Cardiac muscle cell (in vitro differentiated cells and primary cell): ENCODE results near the gene ZNF91. TPM values are rescaled to one million over a fixed set of nuclear protein-coding genes. Genes with fewer than 3 reads are reported as not detected.

ENCODE experiments used
- DNase-seq, 2 donors: peaks; one replicate each; pipeline versions ENCODE4 v3.0.0 to v3.0.0-alpha.2; 2010 to 2017; ENCODE audit warnings: low read depth in 1 of 2, low spot score in 1 of 2
- H3K27ac ChIP-seq: fragments of 200-600 bp; sonication (generic); 2 replicates; pipeline ENCODE4 v1.5.1; 2016
- H3K27me3 ChIP-seq: fragments of 200-600 bp; sonication (generic); 2 replicates; pipeline ENCODE4 v1.6.0; 2016; ENCODE audit warnings: control low read depth
- H3K36me3 ChIP-seq: fragments of 200-600 bp; sonication (generic); 2 replicates; pipeline ENCODE4 v1.5.1; 2016; ENCODE audit warnings: control low read depth
- H3K4me1 ChIP-seq: fragments of 200-600 bp; sonication (generic); 2 replicates; pipeline ENCODE4 v1.8.1; 2017; ENCODE audit warnings: low read depth, mild to moderate bottlenecking, mixed run types
- H3K4me3 ChIP-seq: fragments of 200-600 bp; sonication (generic); 2 replicates; pipeline ENCODE4 v1.5.1; 2016; ENCODE audit warnings: mild to moderate bottlenecking
- H3K9me3 ChIP-seq: fragments of 200-600 bp; sonication (generic); 2 replicates; pipeline ENCODE4 v1.5.1; 2017; ENCODE audit warnings: low read depth, mild to moderate bottlenecking, control low read depth
- CTCF ChIP-seq: IDR thresholded peaks from 2 replicates; pipeline ENCODE4 v1.5.1; 2012; ENCODE audit warnings: low read depth, mild to moderate bottlenecking, low read length
- polyA plus RNA-seq: library from polyadenylated mRNA; unstranded; fragments of >200 nt; fragmentation: Nextera tagmentation; extraction: Ambion mirVana; gene quantifications from 2 replicates; pipeline ENCODE4 v1.2.1, GENCODE V29; 2016
- total RNA-seq: library from RNA; depleted of rRNA; stranded (reverse); fragments of >200 nt; gene quantifications from 2 replicates; pipeline ENCODE4 v1.2.3, GENCODE V29; 2016

Gene ZNF91
- total RNA-seq (52.6 and 78.7 TPM in 2 replicates), polyA plus RNA-seq (30.1 and 49.5 TPM in 2 replicates)

- DNase-seq: peak; percentile 97
These were observed at the start of gene ZNF91 for GRCh38 chr19:23395041-23395721. Gene ZNF91 (minus strand): TSS chr19:23395471. CDS start chr19:23395354, 117 bp downstream.

GRCh38 chr19:23440791-23441190, 45.5 kb upstream of the ZNF91 start:
- DNase-seq: peak in 1 of 2 donors; percentile 0
- Histone ChIP-seq H3K4me1 (no peaks in the 10 kb centered on the region), H3K27me3 (no peaks in the 10 kb centered on the region), H3K27ac (no peak overlapping the region), H3K4me3 (no peak overlapping the region), H3K36me3 (no peaks in the 10 kb centered on the region), H3K9me3 (no peaks in the 10 kb centered on the region)
- TF ChIP-seq CTCF: peak; percentile 27

More at GRCh38 chr19:23395041-23395721, at the start of gene ZNF91:
- Histone ChIP-seq H3K4me1 (peaks cover 17% of the 10 kb centered on the region), H3K9me3 (no peaks in the 10 kb centered on the region), H3K27me3 (no peaks in the 10 kb centered on the region), H3K36me3 (no peaks in the 10 kb centered on the region), H3K27ac (peak within 1 kb of the TSS; percentile 99), H3K4me3 (peak within 1 kb of the TSS; percentile 84)
- TF ChIP-seq CTCF: no peak

GRCh38 chr19:23440207-23440606, 44.9 kb upstream of the ZNF91 start:
- Histone ChIP-seq H3K27ac (no peak overlapping the region), H3K27me3 (no peaks in the 10 kb centered on the region), H3K4me1 (no peaks in the 10 kb centered on the region), H3K36me3 (no peaks in the 10 kb centered on the region), H3K4me3 (no peak overlapping the region), H3K9me3 (no peaks in the 10 kb centered on the region)
- no peak for TF ChIP-seq CTCF
- no peak for DNase-seq

GRCh38 chr19:23439623-23440022, 44.4 kb upstream of the ZNF91 start:
- TF ChIP-seq CTCF: no peak
- Histone ChIP-seq H3K27me3 (no peaks in the 10 kb centered on the region), H3K4me3 (no peak overlapping the region), H3K9me3 (no peaks in the 10 kb centered on the region), H3K4me1 (no peaks in the 10 kb centered on the region), H3K27ac (no peak overlapping the region), H3K36me3 (no peaks in the 10 kb centered on the region)
- DNase-seq: no peak

- Histone ChIP-seq H3K9me3 (no peaks in the 10 kb centered on the region), H3K4me3 (no peak overlapping the region), H3K27me3 (no peaks in the 10 kb centered on the region), H3K36me3 (no peaks in the 10 kb centered on the region), H3K27ac (no peak overlapping the region), H3K4me1 (no peaks in the 10 kb centered on the region)
- no peak for TF ChIP-seq CTCF
- no peak for DNase-seq
These were observed 42.6 kb upstream of the ZNF91 start for GRCh38 chr19:23437901-23438300.
